ENCODE results near the gene NSG1.
"Not testable (repeated sequence)": the region's sequence is repeated elsewhere in the genome, so short reads cannot be mapped to it uniquely, and the experiment has no call there.

The NSG1 gene

GRCh38 chr4:4386736-4387392, at the start of gene NSG1:
Gene NSG1 (plus strand): TSS chr4:4387102. CDS start chr4:4387630, 528 bp downstream.
- in situ Hi-C loops (cut with HindIII; ENCODE audit: low sequenced_read_pairs) = no loop called here

DNA sequence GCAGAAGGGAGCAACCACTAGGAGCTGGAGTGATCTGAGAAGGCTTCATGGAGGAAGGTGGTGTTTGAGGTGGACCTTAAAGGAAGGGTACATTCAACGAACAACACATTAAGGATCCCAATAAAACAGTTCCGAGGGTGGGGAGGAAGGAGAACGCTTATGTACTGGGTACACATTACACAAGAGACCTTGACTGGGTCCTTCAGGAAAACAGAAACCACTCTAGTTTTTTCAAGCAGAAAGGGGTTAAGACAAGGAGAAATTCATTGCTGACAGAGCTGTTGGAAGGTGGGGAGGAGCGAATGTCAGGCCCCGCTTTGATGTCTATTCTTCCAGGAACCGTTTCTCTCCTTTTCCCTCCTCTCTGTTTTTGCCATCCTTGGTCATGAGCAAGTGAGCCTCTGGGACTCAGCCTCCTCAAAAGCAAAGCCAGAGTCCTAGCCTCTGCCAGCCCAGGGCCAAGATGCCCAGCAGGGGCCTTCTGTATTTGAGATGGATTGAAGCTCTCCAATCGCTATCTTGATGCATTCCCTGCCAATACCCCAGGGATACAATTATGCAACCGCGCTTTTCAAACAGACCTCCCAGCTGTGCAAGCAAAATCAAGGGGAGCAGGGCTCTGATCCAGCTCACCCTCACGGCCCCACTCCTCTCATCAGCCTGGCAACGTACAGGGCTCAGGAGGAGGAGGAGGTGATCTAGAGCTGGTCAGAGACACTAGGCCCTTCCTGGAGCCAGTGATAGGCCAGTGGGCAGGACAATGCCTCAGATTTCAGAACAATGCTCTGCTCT, 48.5 kb upstream of the NSG1 start:
- in situ Hi-C loops (cut with HindIII; ENCODE audit: low sequenced_read_pairs) = no loop called here

GRCh38 chr4:4339504-4340085, 47.3 kb upstream of the NSG1 start:
- in situ Hi-C loops (cut with HindIII; ENCODE audit: low sequenced_read_pairs) = no loop called here

DNA sequence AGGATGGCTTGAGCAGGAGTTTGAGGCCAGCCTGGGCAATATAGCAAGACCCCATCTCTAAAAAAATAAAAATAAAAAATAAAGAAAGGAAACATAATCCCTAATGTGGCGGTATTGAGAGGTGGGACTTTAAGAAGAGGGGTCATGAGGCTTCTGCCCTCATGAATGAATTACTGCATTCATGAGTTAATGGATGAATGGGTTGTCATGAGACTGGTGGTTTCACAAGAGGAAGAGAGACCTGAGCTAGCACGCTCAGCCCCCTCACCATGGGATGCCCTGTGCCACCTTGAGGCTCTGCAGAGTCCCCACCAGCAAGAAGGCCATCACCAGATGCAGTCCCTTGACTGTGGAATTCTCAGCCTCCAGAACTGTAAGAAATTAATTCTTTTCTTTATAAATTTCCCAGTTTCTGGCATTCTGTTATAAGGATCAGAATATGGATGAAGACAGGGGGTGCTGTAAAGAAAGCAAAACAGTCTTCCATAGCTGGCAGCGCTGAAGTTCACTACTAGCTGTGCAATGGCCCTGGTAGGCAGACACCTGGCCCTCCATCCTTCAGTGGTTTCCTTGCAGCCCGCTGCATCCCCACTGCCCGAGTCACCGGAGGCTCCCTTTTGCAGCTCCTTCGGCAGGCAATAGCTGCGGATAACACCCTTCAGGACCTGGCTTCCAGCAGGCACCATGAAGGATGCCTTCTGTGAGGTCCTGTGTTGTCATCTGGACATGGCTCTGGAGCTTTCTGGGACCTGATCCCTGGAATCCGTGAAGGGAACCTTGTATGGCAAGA, 44.8 kb upstream of the NSG1 start:
- in situ Hi-C loops (cut with HindIII; ENCODE audit: low sequenced_read_pairs) = no loop called here

DNA sequence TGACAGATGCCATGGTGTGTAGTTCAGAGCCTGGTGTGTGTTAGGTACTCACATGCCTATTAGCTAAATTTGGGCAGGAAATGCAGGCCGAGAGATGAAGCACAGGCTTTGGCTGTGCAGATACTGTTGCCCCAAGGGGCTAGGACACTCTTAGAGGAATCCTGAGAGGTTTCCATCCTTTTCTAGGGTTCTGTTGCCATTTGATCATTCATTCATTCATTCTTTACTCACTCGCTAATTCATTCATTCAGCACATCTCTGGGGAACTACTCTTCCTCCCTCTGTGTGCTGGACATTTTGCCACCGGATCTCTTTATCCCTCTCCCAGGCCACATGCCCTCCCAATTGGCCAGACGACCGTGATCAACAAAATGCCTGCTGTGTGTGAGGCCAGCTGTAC, 43.9 kb upstream of the NSG1 start:
- in situ Hi-C loops (cut with HindIII; ENCODE audit: low sequenced_read_pairs) = no loop called here

DNA sequence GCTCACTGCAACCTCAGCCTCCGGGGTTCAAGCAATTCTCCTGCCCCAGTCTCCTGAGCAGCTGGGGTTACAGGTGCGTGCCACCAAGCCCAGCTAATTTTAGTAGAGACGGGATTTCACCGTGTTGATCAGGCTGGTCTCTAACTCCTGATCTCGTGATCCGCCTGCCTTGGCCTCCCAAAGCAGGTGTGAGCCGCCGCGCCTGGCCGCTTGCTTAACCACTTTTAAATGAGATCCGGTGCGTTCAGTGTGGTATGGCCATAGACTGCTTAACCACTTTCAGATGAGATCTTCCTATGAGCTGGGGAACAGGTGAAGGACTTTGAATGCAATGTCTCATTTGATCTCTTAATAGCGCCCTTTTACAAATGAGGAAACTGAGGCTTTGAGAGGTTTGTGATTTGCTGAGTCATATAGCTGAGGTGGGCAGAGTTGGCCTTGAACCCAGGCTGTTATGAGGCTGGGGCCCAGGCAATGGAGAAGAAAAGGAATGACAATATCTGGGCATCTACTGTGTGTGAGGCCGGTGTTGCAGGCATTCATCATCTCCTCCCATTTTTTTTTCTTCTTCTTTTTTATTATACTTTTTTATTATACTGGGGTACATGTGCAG, 41.9 kb upstream of the NSG1 start:
- in situ Hi-C loops (cut with HindIII; ENCODE audit: low sequenced_read_pairs) = no loop called here

- in situ Hi-C loops (cut with HindIII; ENCODE audit: low sequenced_read_pairs) = no loop called here
Observed at GRCh38 chr4:4347585-4347984, 39.3 kb upstream of the NSG1 start.

GRCh38 chr4:4348585-4348984, 38.3 kb upstream of the NSG1 start:
- in situ Hi-C loops (cut with HindIII; ENCODE audit: low sequenced_read_pairs) = not testable (repeated sequence)

DNA sequence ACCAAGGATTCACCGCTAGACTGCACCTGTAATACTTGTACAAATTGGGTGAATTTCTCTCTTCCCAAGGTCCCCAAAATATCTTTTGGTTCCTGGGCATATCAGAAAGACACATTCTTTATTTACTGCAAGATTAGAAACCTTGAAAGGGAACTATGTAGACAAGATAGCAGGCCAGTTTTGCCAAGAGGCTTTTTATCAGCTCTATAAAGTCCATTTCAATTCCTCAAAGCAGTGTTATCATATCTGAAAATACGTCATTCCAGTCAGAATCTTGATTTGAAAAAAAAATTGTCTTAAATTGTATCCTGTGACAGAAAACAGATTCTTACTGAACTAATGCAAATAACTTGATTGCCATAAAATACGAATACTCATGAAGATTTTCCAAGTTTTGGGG, 37.0 kb upstream of the NSG1 start:
- in situ Hi-C loops (cut with HindIII; ENCODE audit: low sequenced_read_pairs) = loop anchor here (10.0 kb wide), 1 partner anchor 85 kb away; no protein-coding TSS in a partner anchor

DNA sequence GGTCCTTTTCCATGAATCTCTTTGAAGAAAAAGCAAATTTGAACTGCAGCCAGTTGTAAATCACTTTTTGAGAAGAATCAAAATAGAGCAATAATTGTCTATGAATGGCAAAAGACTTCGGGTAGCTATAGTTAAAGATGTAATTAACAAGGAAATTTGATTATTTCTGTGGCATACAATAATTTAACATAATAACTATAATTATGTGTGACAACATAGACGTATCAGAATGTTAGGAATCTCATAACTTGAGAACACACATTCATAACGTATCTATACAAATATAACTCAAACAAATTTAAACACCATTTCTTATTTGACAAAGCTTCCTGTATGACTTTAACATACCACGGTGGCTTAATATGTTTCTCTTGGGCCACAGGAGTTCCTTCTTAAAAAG, 36.0 kb upstream of the NSG1 start:
- in situ Hi-C loops (cut with HindIII; ENCODE audit: low sequenced_read_pairs) = loop anchor here (10.0 kb wide), 1 partner anchor 86 kb away; no protein-coding TSS in a partner anchor

GRCh38 chr4:4355302-4355701, 31.6 kb upstream of the NSG1 start:
- in situ Hi-C loops (cut with HindIII; ENCODE audit: low sequenced_read_pairs) = loop anchor here (10.0 kb wide), 1 partner anchor 91 kb away; no protein-coding TSS in a partner anchor

DNA sequence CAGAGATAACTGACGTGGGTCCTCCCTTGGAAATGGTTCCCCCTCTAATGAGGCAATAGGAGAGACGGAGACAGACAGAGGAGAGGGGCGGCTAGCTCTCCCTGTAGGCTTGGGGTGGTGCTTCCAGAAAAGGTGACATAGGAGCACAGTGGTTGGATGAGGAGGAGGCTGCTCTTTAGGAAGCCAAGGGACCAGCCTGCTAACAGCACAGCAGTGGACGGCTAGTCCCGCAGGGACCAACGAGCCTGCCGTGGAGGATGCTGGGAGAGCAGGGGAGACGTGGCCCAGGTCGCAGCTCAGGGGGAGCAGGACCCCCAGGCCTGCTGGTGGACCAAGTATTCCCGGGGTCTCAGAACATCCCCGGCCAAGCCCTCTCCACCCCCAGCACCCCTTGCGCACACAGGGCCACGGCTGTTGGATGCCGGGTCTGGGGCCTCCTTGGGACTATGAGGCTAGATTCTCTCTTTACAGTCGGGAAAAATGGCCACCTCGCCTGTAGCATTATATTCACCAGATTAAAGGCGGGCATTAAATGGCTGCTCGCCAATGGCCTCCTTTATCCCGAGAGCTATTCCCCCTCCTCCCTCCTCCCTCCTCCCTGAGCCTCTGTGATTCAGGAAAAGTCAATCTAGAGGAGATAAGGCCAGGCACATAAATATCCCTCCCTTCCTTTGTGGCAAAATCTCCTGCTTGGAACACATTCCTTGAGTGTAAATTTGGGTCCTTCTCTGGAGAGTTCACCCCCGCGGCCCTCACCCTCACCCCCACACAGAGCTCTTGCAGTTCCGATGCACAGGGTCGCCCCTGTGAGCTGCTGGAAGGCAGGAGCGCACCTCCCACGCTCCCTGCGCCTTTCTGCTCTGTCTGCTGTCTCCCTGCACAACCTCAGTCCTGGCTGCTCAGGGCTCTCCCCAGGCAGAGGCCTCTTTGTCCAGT, 30.5 kb upstream of the NSG1 start:
- in situ Hi-C loops (cut with HindIII; ENCODE audit: low sequenced_read_pairs) = loop anchor here (10.0 kb wide), 1 partner anchor 92 kb away; no protein-coding TSS in a partner anchor

DNA sequence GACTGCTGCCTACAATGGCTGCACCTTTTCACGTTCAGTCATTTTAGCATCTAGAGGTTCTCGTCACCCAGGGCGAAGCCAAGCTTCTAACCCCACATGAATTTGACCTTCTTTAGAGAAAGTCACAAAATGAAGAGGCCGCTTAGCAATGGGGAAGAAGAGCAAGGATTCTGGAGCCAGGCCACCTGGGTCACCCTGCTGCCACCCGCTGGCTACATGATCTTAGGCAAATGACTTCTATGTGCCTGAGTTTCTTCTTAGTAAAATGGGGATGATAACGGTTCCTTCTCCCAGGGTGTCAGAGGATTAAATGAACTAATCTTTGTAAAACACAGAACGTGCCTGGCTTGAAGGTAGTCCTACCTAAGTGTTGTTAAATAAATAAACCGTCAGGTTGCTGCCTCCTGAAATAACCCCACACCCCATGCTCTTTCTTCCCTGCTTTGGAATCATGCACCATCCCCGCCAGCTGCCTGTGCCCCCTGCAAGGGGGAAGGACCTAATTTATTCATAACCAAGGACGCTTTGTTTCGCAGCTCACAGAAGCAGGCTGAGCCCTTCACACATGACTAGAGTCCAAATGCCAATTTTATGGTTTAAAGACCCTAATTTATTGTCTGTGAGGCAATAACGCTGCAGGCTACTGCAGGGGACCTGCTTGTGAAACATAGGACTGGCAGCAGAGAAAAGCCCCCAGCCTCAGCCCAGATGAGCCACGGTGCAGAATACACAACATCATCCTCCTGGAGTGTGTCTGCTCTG, 28.6 kb upstream of the NSG1 start:
- in situ Hi-C loops (cut with HindIII; ENCODE audit: low sequenced_read_pairs) = loop anchor here (10.0 kb wide), 1 partner anchor 93 kb away; no protein-coding TSS in a partner anchor

GRCh38 chr4:4361883-4362282, 25.0 kb upstream of the NSG1 start:
- in situ Hi-C loops (cut with HindIII; ENCODE audit: low sequenced_read_pairs) = no loop called here

- in situ Hi-C loops (cut with HindIII; ENCODE audit: low sequenced_read_pairs) = no loop called here
Observed at GRCh38 chr4:4362991-4363697, 23.8 kb upstream of the NSG1 start.

- in situ Hi-C loops (cut with HindIII; ENCODE audit: low sequenced_read_pairs) = no loop called here
Observed at GRCh38 chr4:4364061-4364460, 22.8 kb upstream of the NSG1 start.

DNA sequence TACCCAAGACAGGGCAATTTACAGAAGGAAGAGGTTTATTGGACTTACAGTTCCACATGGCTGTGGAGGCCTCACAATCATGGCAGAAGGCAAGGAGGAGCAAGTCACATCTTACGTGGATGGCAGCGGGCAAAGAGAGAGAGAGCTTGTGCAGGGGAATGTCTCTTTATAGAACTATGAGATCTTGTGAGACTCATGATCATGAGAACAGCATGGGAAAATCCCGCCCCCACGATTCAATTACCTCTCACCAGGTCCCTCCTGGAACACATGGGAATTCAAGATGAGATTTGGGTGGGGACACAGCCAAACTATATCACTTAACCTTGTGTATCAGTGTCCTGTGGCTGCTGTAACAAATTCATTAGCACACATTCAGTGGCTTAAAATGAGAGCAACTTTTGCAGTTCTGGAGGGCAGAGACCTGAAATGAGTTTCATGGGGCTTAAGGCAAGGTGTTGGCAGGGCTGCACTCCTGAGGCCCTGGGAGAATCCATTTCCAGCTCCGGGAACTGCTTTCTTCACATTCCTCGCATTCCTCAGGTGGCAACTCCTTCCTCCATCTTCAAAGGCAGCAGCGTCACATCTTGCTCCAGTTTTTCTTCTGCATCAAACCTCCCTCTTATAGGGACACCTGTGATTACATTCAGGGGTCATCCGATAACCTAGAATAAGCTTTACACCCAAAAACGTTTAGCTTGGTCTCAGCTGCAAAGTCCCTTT, 22.3 kb upstream of the NSG1 start:
- in situ Hi-C loops (cut with HindIII; ENCODE audit: low sequenced_read_pairs) = loop anchor here (5.0 kb wide), 1 partner anchor 67 kb away; no protein-coding TSS in a partner anchor
